ENCODE data around the gene P3R3URF. TPM values are rescaled to one million over a fixed set of nuclear protein-coding genes. Genes with fewer than 3 reads are reported as not detected.

Gene P3R3URF
- total and polyA plus RNA-seq, 9 of the 15 experiments (the other 6 are each of a cell fraction or from before 2014, with no cell fraction given) = not detected

DNA sequence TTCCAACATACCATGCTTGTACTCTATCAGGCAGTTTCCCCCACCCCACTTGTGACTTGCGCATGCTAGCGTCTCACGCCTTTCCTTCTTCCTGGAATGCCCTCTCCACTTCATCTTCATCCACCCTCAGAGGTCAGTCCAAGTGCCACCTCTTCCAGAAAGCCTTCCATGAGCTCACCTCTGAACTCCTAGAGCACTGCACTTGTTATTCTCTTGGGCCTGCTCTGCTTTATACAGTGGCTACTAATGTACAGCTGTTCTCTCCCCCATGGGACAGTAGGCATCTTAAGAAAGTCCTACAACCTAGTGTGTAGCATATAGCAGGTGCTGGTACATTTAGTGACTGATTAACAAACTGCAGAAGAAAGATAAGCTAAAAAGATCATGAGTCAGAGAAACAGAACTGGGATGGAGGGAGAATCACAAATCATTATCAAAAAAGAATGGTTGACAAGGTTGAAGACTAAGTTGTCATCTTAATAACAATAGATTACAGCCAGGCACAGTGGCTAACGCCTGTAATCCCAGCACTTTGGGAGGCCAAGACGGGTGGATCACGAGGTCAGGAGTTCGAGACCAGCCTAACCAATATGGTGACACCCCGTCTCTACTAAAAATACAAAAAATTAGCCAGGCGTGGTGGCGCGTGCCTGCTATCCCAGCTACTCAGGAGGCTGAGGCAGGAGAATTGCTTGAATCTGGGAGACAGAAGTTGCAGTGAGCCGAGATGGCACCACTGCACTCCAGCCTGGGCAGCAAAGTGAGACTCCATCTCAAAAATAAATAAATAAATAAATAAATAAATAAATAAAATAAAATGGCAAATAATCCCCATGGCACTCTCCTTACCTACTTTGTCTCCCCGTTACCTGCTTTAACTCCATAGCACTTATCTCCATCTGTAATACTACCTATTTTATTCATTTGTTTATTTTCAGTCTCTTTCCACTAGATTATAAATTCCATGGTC, 17.7 kb downstream of the P3R3URF start (continued):
- TF ChIP-seq JUNB (CRISPR knock-in tag; conservative IDR thresholded peaks at IDR 0.05) (no peak), BACH1 (tag; IDR thresholded peaks at IDR 0.05) (peak; percentile 54; the same call in 1 of the 2 replicates), XRCC4 (IDR thresholded peaks at IDR 0.05; ENCODE audit: extremely low read depth, insufficient read depth, insufficient read length) (no peak), POLR2AphosphoS2 (IDR thresholded peaks at IDR 0.05; ENCODE audit: low read length) (no peak), C11orf30 (IDR thresholded peaks at IDR 0.05; ENCODE audit: low read depth) (peak; percentile 95), SETDB1 (IDR thresholded peaks at IDR 0.05; ENCODE audit: low read length) (no peak), SAP30 (IDR thresholded peaks at IDR 0.05; ENCODE audit: borderline replicate concordance, insufficient read depth, low read depth, low read length, poor library complexity, severe bottlenecking) (no peak), MAZ (CRISPR knock-in tag; conservative IDR thresholded peaks at IDR 0.05 in 1 of 2, IDR thresholded peaks at IDR 0.05 in 1 of 2) (peak; percentile 38 to 59; a peak in 1 of 4 replicates), NR1H2 (CRISPR knock-in tag; IDR thresholded peaks at IDR 0.05) (no peak), ZNF444 (CRISPR knock-in tag; IDR thresholded peaks at IDR 0.05) (no peak), SIX5 (IDR thresholded peaks at IDR 0.05; ENCODE audit: borderline replicate concordance in 1 of 2, insufficient read depth in 1 of 2, low read depth in 1 of 2, low read length in 2 of 2) (no peak), RHOXF2B (CRISPR knock-in tag; conservative IDR thresholded peaks at IDR 0.05) (no peak)
- TF ChIP-seq, protein P1, sequence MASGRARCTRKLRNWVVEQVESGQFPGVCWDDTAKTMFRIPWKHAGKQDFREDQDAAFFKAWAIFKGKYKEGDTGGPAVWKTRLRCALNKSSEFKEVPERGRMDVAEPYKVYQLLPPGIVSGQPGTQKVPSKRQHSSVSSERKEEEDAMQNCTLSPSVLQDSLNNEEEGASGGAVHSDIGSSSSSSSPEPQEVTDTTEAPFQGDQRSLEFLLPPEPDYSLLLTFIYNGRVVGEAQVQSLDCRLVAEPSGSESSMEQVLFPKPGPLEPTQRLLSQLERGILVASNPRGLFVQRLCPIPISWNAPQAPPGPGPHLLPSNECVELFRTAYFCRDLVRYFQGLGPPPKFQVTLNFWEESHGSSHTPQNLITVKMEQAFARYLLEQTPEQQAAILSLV (tag; IDR thresholded peaks at IDR 0.05) = no peak
- TF ChIP-seq, protein P2, sequence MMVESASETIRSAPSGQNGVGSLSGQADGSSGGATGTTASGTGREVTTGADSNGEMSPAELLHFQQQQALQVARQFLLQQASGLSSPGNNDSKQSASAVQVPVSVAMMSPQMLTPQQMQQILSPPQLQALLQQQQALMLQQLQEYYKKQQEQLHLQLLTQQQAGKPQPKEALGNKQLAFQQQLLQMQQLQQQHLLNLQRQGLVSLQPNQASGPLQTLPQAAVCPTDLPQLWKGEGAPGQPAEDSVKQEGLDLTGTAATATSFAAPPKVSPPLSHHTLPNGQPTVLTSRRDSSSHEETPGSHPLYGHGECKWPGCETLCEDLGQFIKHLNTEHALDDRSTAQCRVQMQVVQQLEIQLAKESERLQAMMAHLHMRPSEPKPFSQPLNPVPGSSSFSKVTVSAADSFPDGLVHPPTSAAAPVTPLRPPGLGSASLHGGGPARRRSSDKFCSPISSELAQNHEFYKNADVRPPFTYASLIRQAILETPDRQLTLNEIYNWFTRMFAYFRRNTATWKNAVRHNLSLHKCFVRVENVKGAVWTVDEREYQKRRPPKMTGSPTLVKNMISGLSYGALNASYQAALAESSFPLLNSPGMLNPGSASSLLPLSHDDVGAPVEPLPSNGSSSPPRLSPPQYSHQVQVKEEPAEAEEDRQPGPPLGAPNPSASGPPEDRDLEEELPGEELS (CRISPR knock-in tag; IDR thresholded peaks at IDR 0.05; ENCODE audit: borderline replicate concordance) = no peak
- TF ChIP-seq, protein P3, sequence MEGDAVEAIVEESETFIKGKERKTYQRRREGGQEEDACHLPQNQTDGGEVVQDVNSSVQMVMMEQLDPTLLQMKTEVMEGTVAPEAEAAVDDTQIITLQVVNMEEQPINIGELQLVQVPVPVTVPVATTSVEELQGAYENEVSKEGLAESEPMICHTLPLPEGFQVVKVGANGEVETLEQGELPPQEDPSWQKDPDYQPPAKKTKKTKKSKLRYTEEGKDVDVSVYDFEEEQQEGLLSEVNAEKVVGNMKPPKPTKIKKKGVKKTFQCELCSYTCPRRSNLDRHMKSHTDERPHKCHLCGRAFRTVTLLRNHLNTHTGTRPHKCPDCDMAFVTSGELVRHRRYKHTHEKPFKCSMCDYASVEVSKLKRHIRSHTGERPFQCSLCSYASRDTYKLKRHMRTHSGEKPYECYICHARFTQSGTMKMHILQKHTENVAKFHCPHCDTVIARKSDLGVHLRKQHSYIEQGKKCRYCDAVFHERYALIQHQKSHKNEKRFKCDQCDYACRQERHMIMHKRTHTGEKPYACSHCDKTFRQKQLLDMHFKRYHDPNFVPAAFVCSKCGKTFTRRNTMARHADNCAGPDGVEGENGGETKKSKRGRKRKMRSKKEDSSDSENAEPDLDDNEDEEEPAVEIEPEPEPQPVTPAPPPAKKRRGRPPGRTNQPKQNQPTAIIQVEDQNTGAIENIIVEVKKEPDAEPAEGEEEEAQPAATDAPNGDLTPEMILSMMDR (IDR thresholded peaks at IDR 0.05 in 2 of 3, conservative IDR thresholded peaks at IDR 0.05 in 1 of 3; ENCODE audit: insufficient read depth in 2 of 3, low read depth in 1 of 3, low read length in 3 of 3) = no peak
- TF ChIP-seq, protein P4, sequence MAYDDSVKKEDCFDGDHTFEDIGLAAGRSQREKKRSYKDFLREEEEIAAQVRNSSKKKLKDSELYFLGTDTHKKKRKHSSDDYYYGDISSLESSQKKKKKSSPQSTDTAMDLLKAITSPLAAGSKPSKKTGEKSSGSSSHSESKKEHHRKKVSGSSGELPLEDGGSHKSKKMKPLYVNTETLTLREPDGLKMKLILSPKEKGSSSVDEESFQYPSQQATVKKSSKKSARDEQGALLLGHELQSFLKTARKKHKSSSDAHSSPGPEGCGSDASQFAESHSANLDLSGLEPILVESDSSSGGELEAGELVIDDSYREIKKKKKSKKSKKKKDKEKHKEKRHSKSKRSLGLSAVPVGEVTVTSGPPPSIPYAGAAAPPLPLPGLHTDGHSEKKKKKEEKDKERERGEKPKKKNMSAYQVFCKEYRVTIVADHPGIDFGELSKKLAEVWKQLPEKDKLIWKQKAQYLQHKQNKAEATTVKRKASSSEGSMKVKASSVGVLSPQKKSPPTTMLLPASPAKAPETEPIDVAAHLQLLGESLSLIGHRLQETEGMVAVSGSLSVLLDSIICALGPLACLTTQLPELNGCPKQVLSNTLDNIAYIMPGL (CRISPR knock-in tag; IDR thresholded peaks at IDR 0.05) = no peak
- TF ChIP-seq, protein P5, sequence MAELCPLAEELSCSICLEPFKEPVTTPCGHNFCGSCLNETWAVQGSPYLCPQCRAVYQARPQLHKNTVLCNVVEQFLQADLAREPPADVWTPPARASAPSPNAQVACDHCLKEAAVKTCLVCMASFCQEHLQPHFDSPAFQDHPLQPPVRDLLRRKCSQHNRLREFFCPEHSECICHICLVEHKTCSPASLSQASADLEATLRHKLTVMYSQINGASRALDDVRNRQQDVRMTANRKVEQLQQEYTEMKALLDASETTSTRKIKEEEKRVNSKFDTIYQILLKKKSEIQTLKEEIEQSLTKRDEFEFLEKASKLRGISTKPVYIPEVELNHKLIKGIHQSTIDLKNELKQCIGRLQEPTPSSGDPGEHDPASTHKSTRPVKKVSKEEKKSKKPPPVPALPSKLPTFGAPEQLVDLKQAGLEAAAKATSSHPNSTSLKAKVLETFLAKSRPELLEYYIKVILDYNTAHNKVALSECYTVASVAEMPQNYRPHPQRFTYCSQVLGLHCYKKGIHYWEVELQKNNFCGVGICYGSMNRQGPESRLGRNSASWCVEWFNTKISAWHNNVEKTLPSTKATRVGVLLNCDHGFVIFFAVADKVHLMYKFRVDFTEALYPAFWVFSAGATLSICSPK (IDR thresholded peaks at IDR 0.05; ENCODE audit: borderline replicate concordance) = no peak
